ENCODE data around the gene CATSPERZ. TPM values are rescaled to one million over a fixed set of nuclear protein-coding genes. Genes with fewer than 3 reads are reported as not detected.

Gene CATSPERZ
- total and polyA plus RNA-seq, 2 of the 13 experiments (the other 11 are each of a cell fraction or from before 2014, with no cell fraction given): 0.22 to 0.48 TPM

- TF ChIP-seq KAT2B (IDR thresholded peaks at IDR 0.05; ENCODE audit: borderline replicate concordance, low read depth, low read length) (no peak), TRIM22 (IDR thresholded peaks at IDR 0.05) (no peak), CBX5 (CRISPR knock-in tag; IDR thresholded peaks at IDR 0.05; ENCODE audit: borderline replicate concordance) (peak; percentile 15; the same call in 1 of the 2 replicates), ZNF564 (CRISPR knock-in tag; IDR thresholded peaks at IDR 0.05) (no peak), ZHX1 (CRISPR knock-in tag; IDR thresholded peaks at IDR 0.05; ENCODE audit: low read depth) (no peak), ZBTB49 (CRISPR knock-in tag; IDR thresholded peaks at IDR 0.05; ENCODE audit: borderline replicate concordance) (no peak), ZNF333 (CRISPR knock-in tag; IDR thresholded peaks at IDR 0.05; ENCODE audit: borderline replicate concordance) (no peak), MEIS1 (CRISPR knock-in tag; IDR thresholded peaks at IDR 0.05; ENCODE audit: borderline replicate concordance) (no peak), KLF13 (CRISPR knock-in tag; IDR thresholded peaks at IDR 0.05) (no peak), ZNF883 (CRISPR knock-in tag; IDR thresholded peaks at IDR 0.05; ENCODE audit: not compliant biosample characterization) (no peak), MED1 (CRISPR knock-in tag; IDR thresholded peaks at IDR 0.05) (peak; percentile 21; the same call in 1 of the 2 replicates), RBM22 (optimal IDR thresholded peaks at IDR 0.05; ENCODE audit: low read length) (peak; percentile 34), PPARG (CRISPR knock-in tag; conservative IDR thresholded peaks at IDR 0.05) (no peak), JUN (CRISPR knock-in tag; IDR thresholded peaks at IDR 0.05) (no peak), MAFF (IDR thresholded peaks at IDR 0.05; ENCODE audit: low read depth, low read length) (no peak), ZNF362 (CRISPR knock-in tag; IDR thresholded peaks at IDR 0.05; ENCODE audit: borderline replicate concordance) (no peak), ZNF275 (CRISPR knock-in tag; IDR thresholded peaks at IDR 0.05; ENCODE audit: borderline replicate concordance) (peak; percentile 69; the same call in 1 of the 2 replicates), RFXANK (CRISPR knock-in tag; IDR thresholded peaks at IDR 0.05) (no peak)
Observed at GRCh38 chr11:64304316-64305072, 4.3 kb downstream of the CATSPERZ start (continued).

Data from HepG2 (cell line).